Urothelium cell line (cell line): Measurements from ENCODE around the gene MNT.
"Not testable (repeated sequence)": the region's sequence is repeated elsewhere in the genome, so short reads cannot be mapped to it uniquely, and the experiment has no call there.

ENCODE experiments used
- DNase-seq: peaks from one replicate; pipeline ENCODE4 v3.0.0; 2011; ENCODE audit warnings: low spot score, mixed read lengths
- FAIRE-seq: peaks from 2 replicates; lab custom pipeline; 2011; peaks lifted over from hg19 to GRCh38; lab: Jason Lieb, UNC

The MNT gene

DNA sequence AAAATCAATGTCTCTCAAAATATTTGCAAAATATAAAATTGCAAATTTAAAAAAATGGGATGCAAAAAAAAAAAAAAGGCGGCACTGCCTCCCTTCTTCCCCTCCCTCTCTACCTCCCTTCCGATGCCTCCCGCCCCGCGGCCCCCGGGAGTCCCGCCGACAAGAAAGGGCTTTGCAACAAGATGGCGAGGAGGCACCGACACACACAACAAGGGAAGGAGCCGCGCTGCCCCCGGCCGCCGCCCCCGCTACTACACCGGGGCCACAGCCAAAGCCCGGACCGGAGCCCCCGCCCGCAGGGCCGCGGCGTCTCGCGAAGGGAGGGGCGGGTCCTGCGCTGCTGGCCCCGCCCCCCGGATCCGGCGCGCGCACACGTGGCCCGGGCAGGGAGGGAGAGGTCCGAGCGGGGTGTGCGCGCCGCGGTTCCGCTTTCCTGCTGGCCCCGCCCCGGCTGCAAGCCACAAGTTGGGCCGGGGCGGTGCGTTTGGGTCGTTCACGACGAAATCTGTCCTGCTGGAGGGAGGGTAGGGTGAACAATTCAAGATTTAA lies at the start of gene MNT:
TSS of gene MNT (minus strand) at position 184 of the 549 bp plus-strand sequence. CDS start 348 bp downstream, outside the sequence.
- DNase-seq (peak; percentile 87), FAIRE-seq (no peak)

GRCh38 chr17:2450016-2450650 lies 49.3 kb upstream of the MNT start:
- DNase-seq (no peak), FAIRE-seq (no peak)

DNA sequence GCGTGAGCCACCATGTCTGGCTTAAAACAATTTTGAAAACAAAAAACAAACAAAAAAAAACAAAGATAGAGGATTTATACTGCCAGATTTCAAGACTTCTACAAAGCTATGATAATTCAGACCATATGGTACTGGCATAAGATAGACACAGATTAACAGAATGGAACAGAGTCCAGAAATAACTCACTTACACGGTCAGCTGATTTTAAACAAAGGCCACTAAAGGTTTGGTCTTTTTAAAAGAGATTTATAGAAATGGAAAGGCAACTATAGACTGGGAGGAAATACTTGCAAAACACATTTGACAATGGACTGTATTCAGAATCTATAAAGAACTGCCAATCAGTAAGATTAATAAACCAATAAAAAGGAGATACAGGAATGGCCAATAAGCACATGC lies 48.6 kb upstream of the MNT start:
- FAIRE-seq: no peak
- no peak for DNase-seq

DNA sequence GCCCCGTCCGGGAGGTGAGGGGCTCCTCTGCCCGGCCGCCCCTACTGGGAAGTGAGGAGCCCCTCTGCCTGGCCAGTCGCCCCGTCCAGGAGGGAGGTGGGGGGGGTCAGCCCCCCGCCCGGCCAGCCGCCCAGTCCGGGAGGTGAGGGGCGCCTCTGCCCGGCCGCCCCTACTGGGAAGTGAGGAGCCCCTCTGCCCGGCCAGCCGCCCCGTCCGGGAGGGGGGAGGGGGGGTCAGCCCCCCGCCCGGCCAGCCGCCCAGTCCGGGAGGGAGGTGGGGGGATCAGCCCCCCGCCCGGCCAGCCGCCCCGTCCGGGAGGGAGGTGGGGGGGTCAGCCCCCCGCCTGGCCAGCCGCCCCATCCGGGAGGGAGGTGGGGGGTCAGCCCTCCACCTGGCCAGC lies 46.6 kb upstream of the MNT start:
- DNase-seq, FAIRE-seq: not testable (repeated sequence)

DNA sequence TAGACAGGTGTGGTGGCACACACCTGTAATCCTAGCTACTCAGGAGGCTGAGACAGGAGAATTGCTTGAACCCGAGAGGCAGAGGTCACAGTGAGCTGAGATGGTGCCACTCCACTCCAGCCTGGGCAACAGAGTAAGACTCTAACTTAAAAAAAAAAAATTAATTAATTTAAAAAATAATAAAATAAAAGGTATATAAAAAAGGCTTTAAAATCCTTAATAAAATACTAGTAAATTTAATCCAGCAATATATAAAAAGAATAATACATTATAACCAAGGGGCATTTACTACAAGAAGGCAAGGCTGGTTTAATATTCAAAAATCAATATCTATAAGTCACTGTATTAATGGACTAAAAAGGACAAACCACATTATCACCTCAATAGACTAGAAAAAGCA lies 44.8 kb upstream of the MNT start:
- FAIRE-seq: no peak
- DNase-seq: no peak

DNA sequence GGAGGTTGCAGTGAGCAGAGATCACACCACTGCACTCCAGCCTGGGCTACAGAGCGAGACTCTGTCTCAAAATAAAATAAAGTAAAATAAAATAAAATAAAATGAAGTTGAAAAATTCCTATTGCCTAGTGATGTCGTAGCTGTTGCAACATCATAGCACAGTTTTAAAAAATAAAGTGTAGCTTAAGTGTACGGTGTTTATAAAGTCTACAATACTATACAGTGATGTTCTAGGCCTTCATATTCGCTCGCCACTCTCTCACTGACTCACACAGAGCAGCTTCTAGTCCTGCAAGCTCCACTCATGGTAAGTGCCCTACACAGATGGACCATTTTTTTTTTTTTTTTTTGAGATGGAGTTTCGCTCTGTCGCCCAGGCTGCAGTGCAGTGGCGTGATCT lies 43.5 kb upstream of the MNT start:
- DNase-seq (no peak), FAIRE-seq (no peak)

DNA sequence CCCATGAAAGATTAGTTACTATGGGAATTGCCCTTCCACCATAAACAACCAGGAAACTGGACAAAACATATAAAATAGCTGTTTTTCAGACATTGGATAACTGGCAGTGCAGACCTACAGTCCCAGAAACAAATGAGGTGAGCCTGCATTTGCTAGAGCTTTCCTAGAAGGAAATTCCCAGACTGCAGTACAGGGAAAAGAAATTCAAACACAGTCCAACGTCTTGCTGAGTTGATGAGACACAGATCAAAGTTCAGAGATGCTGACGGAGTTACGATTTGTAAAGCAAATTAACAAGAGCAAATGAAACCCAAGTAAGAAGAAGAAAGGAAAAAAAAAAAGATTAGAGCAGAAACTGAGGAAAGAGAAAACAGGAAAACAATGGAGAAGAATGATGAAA lies 41.3 kb upstream of the MNT start:
- no peak for FAIRE-seq
- DNase-seq: no peak

- FAIRE-seq (no peak), DNase-seq (no peak)
Measured at GRCh38 chr17:2440930-2441329, 40.1 kb upstream of the MNT start.

- not testable (repeated sequence) for DNase-seq, FAIRE-seq
Measured at GRCh38 chr17:2439997-2440396, 39.1 kb upstream of the MNT start.

- FAIRE-seq (no peak), DNase-seq (no peak)
Measured at GRCh38 chr17:2438823-2439222, 38.0 kb upstream of the MNT start.

DNA sequence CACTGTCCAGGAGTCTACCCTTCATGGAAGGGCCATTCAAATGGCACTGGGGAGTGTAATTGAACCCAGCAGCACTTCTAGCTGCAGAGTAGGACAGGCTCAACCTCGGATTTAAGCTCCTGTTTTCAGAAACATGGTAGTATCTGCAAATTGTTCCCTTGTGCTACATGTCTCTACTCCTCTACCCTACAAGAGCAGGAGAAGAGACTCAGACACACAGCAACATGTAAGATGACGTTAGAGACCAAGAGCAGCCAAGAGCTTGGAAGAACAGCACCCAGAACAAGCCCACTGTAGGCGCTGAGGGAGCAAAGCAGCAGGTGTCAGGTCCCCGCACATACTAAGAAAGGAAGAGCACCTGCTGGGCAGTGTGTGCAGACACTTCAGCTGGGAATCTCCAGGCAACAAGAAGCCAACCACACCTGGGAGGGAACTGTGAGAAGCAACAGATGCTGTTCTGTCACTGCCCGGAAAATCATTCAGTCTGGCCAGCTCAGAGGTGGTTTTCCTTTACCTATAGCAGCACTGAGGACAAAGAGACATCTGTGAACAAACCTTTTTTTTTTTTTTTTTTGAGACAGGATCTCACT lies 35.6 kb upstream of the MNT start:
- DNase-seq (no peak), FAIRE-seq (no peak)

GRCh38 chr17:2435862-2436261 lies 35.0 kb upstream of the MNT start:
- FAIRE-seq: no peak
- DNase-seq: no peak

GRCh38 chr17:2435181-2435741 lies 34.4 kb upstream of the MNT start:
- DNase-seq (no peak), FAIRE-seq (no peak)

DNA sequence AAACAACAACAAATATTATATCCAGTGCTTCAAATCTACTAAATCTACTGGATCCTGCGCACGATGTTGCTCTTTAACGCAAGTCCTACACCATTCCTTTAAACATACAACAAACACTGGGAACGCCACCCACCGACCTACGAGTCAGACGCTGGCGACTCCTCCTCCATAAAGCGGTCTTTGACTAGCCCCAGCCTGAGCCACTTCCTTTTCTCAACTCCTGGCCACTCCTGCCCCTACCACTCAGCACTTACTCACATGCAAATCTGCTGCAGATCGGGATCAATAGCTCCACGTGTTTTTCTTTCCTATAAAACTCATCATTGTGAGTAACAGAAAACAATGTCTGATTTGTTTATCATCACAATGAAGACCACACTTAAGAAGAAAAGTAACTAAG lies 32.8 kb upstream of the MNT start:
- no peak for FAIRE-seq
- no peak for DNase-seq

- no peak for DNase-seq
- FAIRE-seq: no peak
Measured at GRCh38 chr17:2427910-2428309, 27.1 kb upstream of the MNT start.

DNA sequence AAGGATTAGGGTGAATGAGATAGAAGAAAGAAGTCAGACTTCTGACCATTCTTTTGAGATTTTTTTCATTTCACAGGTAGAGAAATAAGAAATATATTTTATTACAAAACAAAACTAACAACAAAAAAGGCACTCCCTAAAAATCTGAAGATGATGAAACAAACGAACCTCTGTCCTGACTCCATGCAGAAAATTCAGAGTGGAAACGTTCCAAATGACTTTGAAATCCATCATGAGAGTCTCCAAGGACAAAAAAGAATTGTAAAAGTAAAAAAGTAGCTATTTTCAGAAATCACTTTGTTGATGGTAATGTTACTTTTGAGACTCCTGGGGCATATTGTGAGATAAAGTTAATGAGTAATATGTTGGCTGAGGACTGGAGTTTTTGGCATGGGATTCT lies 26.4 kb upstream of the MNT start:
- FAIRE-seq: no peak
- DNase-seq: no peak

DNA sequence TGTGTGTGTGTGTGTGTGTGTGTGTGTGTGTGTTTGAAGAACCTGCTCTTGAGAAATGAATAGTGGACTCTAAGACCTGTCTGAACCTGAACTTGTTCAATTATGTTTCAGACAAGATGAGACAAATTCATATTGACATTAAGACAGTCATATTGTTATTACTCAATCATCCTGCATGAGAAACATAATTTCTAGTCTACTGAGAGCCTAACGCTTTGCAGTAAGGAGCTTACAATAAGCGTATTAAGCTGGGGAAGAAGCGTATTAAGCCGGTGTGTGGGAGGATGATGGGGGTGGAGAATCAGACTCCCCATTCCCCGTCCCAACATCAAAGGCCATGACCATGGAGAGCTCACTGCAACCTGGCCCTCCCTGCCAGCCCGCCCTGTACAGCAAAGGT lies 22.4 kb upstream of the MNT start:
- no peak for FAIRE-seq
- DNase-seq: no peak

GRCh38 chr17:2421315-2422147 lies 20.7 kb upstream of the MNT start:
- no peak for DNase-seq
- no peak for FAIRE-seq

- FAIRE-seq (no peak), DNase-seq (no peak)
Measured at GRCh38 chr17:2420176-2420575, 19.3 kb upstream of the MNT start.

DNA sequence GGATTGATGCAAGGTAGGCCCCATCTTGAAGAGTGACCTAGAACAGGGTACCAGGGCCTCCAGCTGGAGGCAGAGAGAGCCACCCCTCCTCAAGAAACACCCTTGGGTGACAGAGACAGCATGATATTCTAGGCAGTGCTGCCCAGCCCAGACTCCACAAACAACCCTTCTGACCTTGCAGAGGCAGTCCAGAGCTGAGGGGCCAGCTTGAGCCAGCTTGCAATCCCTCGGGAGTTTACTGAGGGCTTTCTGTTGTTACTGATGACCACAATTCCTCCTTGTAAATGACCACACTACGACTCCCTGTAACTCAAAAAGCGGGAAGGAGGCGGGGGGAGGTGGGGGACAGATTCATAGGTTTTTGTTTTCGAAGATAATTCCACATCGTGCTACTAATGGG lies 18.6 kb upstream of the MNT start:
- FAIRE-seq (no peak), DNase-seq (no peak)

- DNase-seq: no peak
- no peak for FAIRE-seq
Measured at GRCh38 chr17:2418572-2418971, 17.7 kb upstream of the MNT start.
